HCT116 (cell line): ENCODE measurements around the gene ANKRD29. TPM values are rescaled to one million over a fixed set of nuclear protein-coding genes. Genes with fewer than 3 reads are reported as not detected.

ENCODE experiments used
- ATAC-seq: fragments of 200-7000 bp; cut with Tn5 transposase; 2 replicates; pipeline ENCODE4 v1.9.1; 2020; ENCODE audit warnings: mild to moderate bottlenecking, moderate library complexity
- BruUV-seq: library from RNA; stranded (reverse); fragments of 400-500 nt; replicated peaks from 2 replicates; lab custom pipeline; 2021; lab: Mats Ljungman, UMichigan
- CTCF ChIA-PET: fragments of 300-600 bp; sonication (Branson Sonifier 250); formaldehyde crosslinking; loops from one replicate; lab custom pipeline; 2021; ENCODE audit warnings: antibody characterized with exemption; lab: Charles Lee
- POLR2A ChIA-PET: fragments of 300-600, 350-600 bp; sonication (Branson Sonifier 250); formaldehyde crosslinking; loops from one replicate; lab custom pipeline; 2021; ENCODE audit warnings: antibody characterized with exemption; lab: Charles Lee
- RAD21 ChIA-PET, 2 experiments: fragments of 300-600 bp; sonication (Branson Sonifier 250); formaldehyde crosslinking; loops; one replicate each; lab custom pipeline; 2023; ENCODE audit warnings: low total read pairs in 2 of 2; ENCODE audit not compliant: uncharacterized antibody in 2 of 2, unreplicated experiment in 2 of 2, low non-redundant PET in 1 of 2; lab: Charles Lee
- DNase-seq: peaks from one replicate; pipeline ENCODE4 v3.0.0-alpha.2; 2010; ENCODE audit warnings: low read depth, low spot score
- H2AFZ ChIP-seq: fragments of 200-600 bp; shearing (Covaris generic), sonication (generic); 2 replicates; pipeline ENCODE4 v1.6.1; 2017; ENCODE audit warnings: low read depth, mixed run types, mixed read lengths, antibody characterized with exemption, low read length; ENCODE audit not compliant: poor library complexity, severe bottlenecking
- H3K27ac ChIP-seq: 2 replicates; pipeline ENCODE4 v1.5.1; 2012; ENCODE audit warnings: low read depth, low read length
- H3K27me3 ChIP-seq: fragments of 200-600 bp; sonication (generic); 2 replicates; pipeline ENCODE4 v1.6.1; 2016; ENCODE audit warnings: mixed run types, low read length, mixed read lengths; ENCODE audit not compliant: insufficient read depth
- H3K36me3 ChIP-seq, 2 experiments: fragments of 200-500 bp in 1 of 2; fragments of 200-600 bp in 1 of 2; sonication (Bioruptor generic) in 1 of 2; sonication (generic) in 1 of 2; 2 replicates each; pipeline versions ENCODE4 v1.5.1 to v1.6.1; 2014 to 2016; ENCODE audit warnings: low read length in 2 of 2, inconsistent platforms in 1 of 2, mixed read lengths in 1 of 2, mixed run types in 1 of 2; ENCODE audit not compliant: insufficient read depth in 2 of 2, control insufficient read depth in 1 of 2
- H3K4me1 ChIP-seq, 2 experiments: fragments of 200-600 bp in 1 of 2; sonication (generic) in 1 of 2; 2 replicates each; pipeline versions ENCODE4 v1.5.1 to v1.6.1; 2012 to 2017; ENCODE audit warnings: low read length in 2 of 2, inconsistent platforms in 1 of 2, mild to moderate bottlenecking in 1 of 2, mixed read lengths in 1 of 2, mixed run types in 1 of 2, moderate library complexity in 1 of 2; ENCODE audit not compliant: insufficient read depth in 2 of 2, control insufficient read depth in 1 of 2
- H3K4me2 ChIP-seq: fragments of 200-600 bp; sonication (generic); 2 replicates; pipeline ENCODE4 v1.6.1; 2017; ENCODE audit warnings: mixed run types, low read length, mixed read lengths
- H3K4me3 ChIP-seq, 2 experiments: fragments of 200-600 bp in 1 of 2; sonication (generic) in 1 of 2; replicated peaks in 1 of 2; 2 replicates each; pipeline ENCODE4 v1.5.1; 2011 to 2016; ENCODE audit warnings: low read length in 2 of 2, control low read depth in 1 of 2, low read depth in 1 of 2, mild to moderate bottlenecking in 1 of 2, mixed read lengths in 1 of 2, mixed run types in 1 of 2
- H3K79me2 ChIP-seq: fragments of 200-600 bp; sonication (generic); 2 replicates; pipeline ENCODE4 v1.6.1; 2017; ENCODE audit warnings: mild to moderate bottlenecking, mixed run types, low read length, moderate library complexity, mixed read lengths; ENCODE audit not compliant: insufficient read depth
- H3K9ac ChIP-seq: fragments of 200-600 bp; sonication (generic); 2 replicates; pipeline ENCODE4 v1.6.1; 2016; ENCODE audit warnings: low read length, mixed read lengths
- H3K9me2 ChIP-seq: fragments of 200-600 bp; sonication (generic), shearing (Covaris generic); 2 replicates; pipeline ENCODE4 v1.6.1; 2017; ENCODE audit warnings: mixed run types, mild to moderate bottlenecking, moderate library complexity; ENCODE audit not compliant: insufficient read depth
- H3K9me3 ChIP-seq, 2 experiments: fragments of 200-500 bp in 1 of 2; fragments of 200-600 bp in 1 of 2; sonication (Bioruptor generic) in 1 of 2; sonication (generic) in 1 of 2; 2 replicates each; pipeline ENCODE4 v1.6.1; 2014 to 2017; ENCODE audit warnings: low read length in 2 of 2, mixed read lengths in 2 of 2, inconsistent platforms in 1 of 2, low read depth in 1 of 2, mild to moderate bottlenecking in 1 of 2, mixed run types in 1 of 2, moderate library complexity in 1 of 2; ENCODE audit not compliant: control insufficient read depth in 1 of 2, insufficient read depth in 1 of 2
- H4K20me1 ChIP-seq: fragments of 200-600 bp; sonication (generic), shearing (Covaris generic); 2 replicates; pipeline ENCODE4 v1.6.1; 2017; ENCODE audit warnings: mixed run types, mild to moderate bottlenecking, moderate library complexity; ENCODE audit not compliant: insufficient read depth
- ATF3 ChIP-seq: IDR thresholded peaks from 2 replicates; pipeline ENCODE4 v1.6.1; 2012
- CBX3 ChIP-seq: IDR thresholded peaks from 2 replicates; pipeline ENCODE4 v1.6.1; 2012; ENCODE audit warnings: low read depth
- ELF1 ChIP-seq: IDR thresholded peaks from 2 replicates; pipeline ENCODE4 v1.6.1; 2012; ENCODE audit warnings: low read depth, borderline replicate concordance
- FOSL1 ChIP-seq: IDR thresholded peaks from 2 replicates; pipeline ENCODE4 v1.6.1; 2012; ENCODE audit warnings: low read depth
- JUND ChIP-seq: IDR thresholded peaks from 2 replicates; pipeline ENCODE4 v1.6.1; 2012
- POLR2A ChIP-seq: IDR thresholded peaks from 2 replicates; pipeline ENCODE4 v1.7.0; 2011; ENCODE audit warnings: borderline replicate concordance; ENCODE audit not compliant: insufficient read depth, insufficient read length; ENCODE audit errors: extremely low read depth
- POLR2AphosphoS5 ChIP-seq: IDR thresholded peaks from 2 replicates; pipeline ENCODE4 v1.6.1; 2011; ENCODE audit warnings: mild to moderate bottlenecking, low read depth, low read length, moderate library complexity
- SIN3A ChIP-seq: IDR thresholded peaks from 2 replicates; pipeline ENCODE4 v1.6.1; 2012; ENCODE audit warnings: low read depth
- SRF ChIP-seq: IDR thresholded peaks from 2 replicates; pipeline ENCODE4 v1.6.1; 2012; ENCODE audit warnings: low read depth
- YY1 ChIP-seq: IDR thresholded peaks from 2 replicates; pipeline ENCODE4 v1.6.1; 2011; ENCODE audit warnings: low read length, low read depth, moderate library complexity, mild to moderate bottlenecking; ENCODE audit not compliant: insufficient replicate concordance; ENCODE audit errors: extremely low read depth
- ZBTB33 ChIP-seq: IDR thresholded peaks from 2 replicates; pipeline ENCODE4 v1.6.1; 2011; ENCODE audit warnings: mild to moderate bottlenecking, low read length, moderate library complexity; ENCODE audit not compliant: insufficient replicate concordance; ENCODE audit errors: extremely low read depth
- ZFX ChIP-seq: fragments of 450-650 bp; IDR thresholded peaks from 2 replicates; pipeline ENCODE4 v1.6.1; 2017
- ZNF274 ChIP-seq: fragments of 200-500 bp; sonication (Bioruptor generic); IDR thresholded peaks from 2 replicates; pipeline ENCODE4 v1.6.1; 2014; ENCODE audit warnings: mild to moderate bottlenecking, low read depth, low read length, inconsistent platforms
- intact Hi-C: fragments of 100-400 bp; cut with micrococcal nuclease; formaldehyde crosslinking; loops from 2 replicates; pipeline ENCODE4 v1.10.0; 2022
- total RNA-seq: library from RNA; stranded (reverse); gene quantifications from one replicate; pipeline ENCODE4 v1.2.1, GENCODE V29; 2021; ENCODE audit not compliant: unreplicated experiment
- TF ChIP-seq, protein P1 (sequence below): IDR thresholded peaks from 2 replicates; pipeline ENCODE4 v1.6.1; 2012; ENCODE audit warnings: low read depth
- TF ChIP-seq, protein P2 (sequence below), 3 experiments: fragments of 200-600 bp in 1 of 3; sonication (generic) in 1 of 3; IDR thresholded peaks in 2 of 3; conservative IDR thresholded peaks in 1 of 3; 2 replicates each; pipeline ENCODE4 v1.5.1; 2012 to 2017; ENCODE audit warnings: low read depth in 2 of 3, low read length in 2 of 3, antibody characterized with exemption in 1 of 3, borderline replicate concordance in 1 of 3, control low read depth in 1 of 3, mild to moderate bottlenecking in 1 of 3, mixed read lengths in 1 of 3, mixed run types in 1 of 3, moderate library complexity in 1 of 3; ENCODE audit not compliant: insufficient read depth in 1 of 3

The ANKRD29 gene
- total RNA-seq, 1 experiment from 2014 or later = 8.8 TPM

- no peak overlapping the region for H3K27ac ChIP-seq
- H3K36me3 ChIP-seq = no peaks in the 10 kb centered on the region
- H3K9ac ChIP-seq = no peak overlapping the region
- peaks cover 3 to 14% of the 10 kb centered on the region in 2 experiments; a peak in 2 of 4 replicates for H3K4me1 ChIP-seq
- H3K9me3 ChIP-seq = no peaks in the 10 kb centered on the region
- H3K4me3 ChIP-seq = no peak overlapping the region
- RAD21 ChIA-PET = no interaction called here
- H3K9me2 ChIP-seq = no peaks in the 10 kb centered on the region
- TF ChIP-seq ATF3 (no peak), ZFX (no peak), ZBTB33 (no peak), POLR2A (no peak), ELF1 (no peak), JUND (no peak), ZNF274 (no peak), SRF (no peak), FOSL1 (no peak), POLR2AphosphoS5 (no peak), SIN3A (no peak), YY1 (no peak), CBX3 (no peak)
- TF ChIP-seq, protein P1, sequence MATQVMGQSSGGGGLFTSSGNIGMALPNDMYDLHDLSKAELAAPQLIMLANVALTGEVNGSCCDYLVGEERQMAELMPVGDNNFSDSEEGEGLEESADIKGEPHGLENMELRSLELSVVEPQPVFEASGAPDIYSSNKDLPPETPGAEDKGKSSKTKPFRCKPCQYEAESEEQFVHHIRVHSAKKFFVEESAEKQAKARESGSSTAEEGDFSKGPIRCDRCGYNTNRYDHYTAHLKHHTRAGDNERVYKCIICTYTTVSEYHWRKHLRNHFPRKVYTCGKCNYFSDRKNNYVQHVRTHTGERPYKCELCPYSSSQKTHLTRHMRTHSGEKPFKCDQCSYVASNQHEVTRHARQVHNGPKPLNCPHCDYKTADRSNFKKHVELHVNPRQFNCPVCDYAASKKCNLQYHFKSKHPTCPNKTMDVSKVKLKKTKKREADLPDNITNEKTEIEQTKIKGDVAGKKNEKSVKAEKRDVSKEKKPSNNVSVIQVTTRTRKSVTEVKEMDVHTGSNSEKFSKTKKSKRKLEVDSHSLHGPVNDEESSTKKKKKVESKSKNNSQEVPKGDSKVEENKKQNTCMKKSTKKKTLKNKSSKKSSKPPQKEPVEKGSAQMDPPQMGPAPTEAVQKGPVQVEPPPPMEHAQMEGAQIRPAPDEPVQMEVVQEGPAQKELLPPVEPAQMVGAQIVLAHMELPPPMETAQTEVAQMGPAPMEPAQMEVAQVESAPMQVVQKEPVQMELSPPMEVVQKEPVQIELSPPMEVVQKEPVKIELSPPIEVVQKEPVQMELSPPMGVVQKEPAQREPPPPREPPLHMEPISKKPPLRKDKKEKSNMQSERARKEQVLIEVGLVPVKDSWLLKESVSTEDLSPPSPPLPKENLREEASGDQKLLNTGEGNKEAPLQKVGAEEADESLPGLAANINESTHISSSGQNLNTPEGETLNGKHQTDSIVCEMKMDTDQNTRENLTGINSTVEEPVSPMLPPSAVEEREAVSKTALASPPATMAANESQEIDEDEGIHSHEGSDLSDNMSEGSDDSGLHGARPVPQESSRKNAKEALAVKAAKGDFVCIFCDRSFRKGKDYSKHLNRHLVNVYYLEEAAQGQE = no peak
- TF ChIP-seq, protein P2, sequence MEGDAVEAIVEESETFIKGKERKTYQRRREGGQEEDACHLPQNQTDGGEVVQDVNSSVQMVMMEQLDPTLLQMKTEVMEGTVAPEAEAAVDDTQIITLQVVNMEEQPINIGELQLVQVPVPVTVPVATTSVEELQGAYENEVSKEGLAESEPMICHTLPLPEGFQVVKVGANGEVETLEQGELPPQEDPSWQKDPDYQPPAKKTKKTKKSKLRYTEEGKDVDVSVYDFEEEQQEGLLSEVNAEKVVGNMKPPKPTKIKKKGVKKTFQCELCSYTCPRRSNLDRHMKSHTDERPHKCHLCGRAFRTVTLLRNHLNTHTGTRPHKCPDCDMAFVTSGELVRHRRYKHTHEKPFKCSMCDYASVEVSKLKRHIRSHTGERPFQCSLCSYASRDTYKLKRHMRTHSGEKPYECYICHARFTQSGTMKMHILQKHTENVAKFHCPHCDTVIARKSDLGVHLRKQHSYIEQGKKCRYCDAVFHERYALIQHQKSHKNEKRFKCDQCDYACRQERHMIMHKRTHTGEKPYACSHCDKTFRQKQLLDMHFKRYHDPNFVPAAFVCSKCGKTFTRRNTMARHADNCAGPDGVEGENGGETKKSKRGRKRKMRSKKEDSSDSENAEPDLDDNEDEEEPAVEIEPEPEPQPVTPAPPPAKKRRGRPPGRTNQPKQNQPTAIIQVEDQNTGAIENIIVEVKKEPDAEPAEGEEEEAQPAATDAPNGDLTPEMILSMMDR (IDR thresholded peaks at IDR 0.05 in 2 of 3, conservative IDR thresholded peaks at IDR 0.05 in 1 of 3; ENCODE audit: borderline replicate concordance in 1 of 3, insufficient read depth in 1 of 3, low read depth in 2 of 3, low read length in 2 of 3) = no peak
- intact Hi-C loops = loop anchor here (2.0 kb wide), 1 partner anchor 33 kb away; no protein-coding TSS in a partner anchor
- no peaks in the 10 kb centered on the region for H3K27me3 ChIP-seq
- no peaks in the 10 kb centered on the region for H3K79me2 ChIP-seq
- no peak overlapping the region for H3K4me2 ChIP-seq
- no peak for DNase-seq
- CTCF ChIA-PET = no interaction called here
- no peaks in the 10 kb centered on the region for H4K20me1 ChIP-seq
- no TSS peak for BruUV-seq
- no peak for ATAC-seq
- POLR2A ChIA-PET = no interaction called here
- H2AFZ ChIP-seq = no peak overlapping the region
Observed at GRCh38 chr18:23658285-23658684, 4.4 kb downstream of the ANKRD29 start.
